Right cardiac atrium (tissue), 5 donors: ENCODE data around the gene FAM72B. TPM values are rescaled to one million over a fixed set of nuclear protein-coding genes. Genes with fewer than 3 reads are reported as not detected.
"Not testable (repeated sequence)": the region's sequence is repeated elsewhere in the genome, so short reads cannot be mapped to it uniquely, and the experiment has no call there.

Source experiments
- ATAC-seq, 2 donors: fragments of 200-7000 bp; cut with Tn5 transposase; one replicate each; pipeline versions ENCODE4 v1.8.0 to v1.9.1; 2020; ENCODE audit warnings: moderate library complexity in 2 of 2, mild to moderate bottlenecking in 1 of 2
- DNase-seq, 3 donors: peaks; one replicate each; pipeline ENCODE4 v3.0.0-alpha.2; 2020
- H3K27ac ChIP-seq: one replicate; pipeline ENCODE4 v1.5.1; 2013; ENCODE audit warnings: mild to moderate bottlenecking, low read length, control low read depth, moderate library complexity
- H3K27me3 ChIP-seq: one replicate; pipeline ENCODE4 v1.6.1; 2013; ENCODE audit not compliant: control insufficient read depth, insufficient read depth
- H3K4me1 ChIP-seq: one replicate; pipeline ENCODE4 v1.6.1; 2013; ENCODE audit warnings: low read length; ENCODE audit not compliant: control insufficient read depth, insufficient read depth
- H3K4me3 ChIP-seq: one replicate; pipeline ENCODE4 v1.5.1; 2013; ENCODE audit warnings: low read length, control low read depth
- H3K9me3 ChIP-seq: one replicate; pipeline ENCODE4 v1.6.1; 2013; ENCODE audit warnings: low read length; ENCODE audit not compliant: control insufficient read depth
- WGBS: extraction: QIAGEN DNeasy Blood & Tissue Kit; methylation state at CpG from one replicate; pipeline ENCODE4 v1.1.7; 2013; 5-methylcytosine and 5-hydroxymethylcytosine counted together
- intact Hi-C, 4 donors: fragments of 100-400 bp; cut with DNase I; formaldehyde crosslinking; loops; one replicate each; pipeline versions ENCODE4 v1.11.0 to v1.14.0; 2022 to 2023
- polyA plus RNA-seq: library from polyadenylated mRNA; stranded (reverse); fragments of 200-250 nt; gene quantifications from one replicate; pipeline ENCODE4 v1.2.3, GENCODE V29; 2013
- total RNA-seq, 4 donors: library from RNA; stranded (reverse); fragmentation: NEBNext Ultra II Directional; extraction: Animal tissue kit (Norgen Biotek cat#: 25700); gene quantifications; one replicate each; pipeline ENCODE4 v1.2.1, GENCODE V29; 2021
- donor health status: healthy with polysubstance abuse.
- donor health status: DM: no; HTN: yes; CAD: no.
- donor health status: DM: no; HTN: no; CAD: no.
- donor health status: DM: no; HTN: yes; CAD: no; lungs with severe emphysema.
- donor health status: DM: yes; HTN: yes; CAD: no.

The FAM72B gene
- total and polyA plus RNA-seq, 5 donors = 0.16 to 1.4 (median 1.0) TPM

GRCh38 chr1:121199763-121200162, 15.6 kb upstream of the FAM72B start:
- H3K9me3 ChIP-seq, H3K27me3 ChIP-seq, DNase-seq, H3K4me1 ChIP-seq, ATAC-seq, intact Hi-C loops, H3K4me3 ChIP-seq, H3K27ac ChIP-seq: not testable (repeated sequence)
- 93% methylated on average over 1 of the region's 3 CpGs for WGBS

- H3K4me1 ChIP-seq, ATAC-seq, intact Hi-C loops, H3K9me3 ChIP-seq, H3K27me3 ChIP-seq, H3K27ac ChIP-seq, DNase-seq, H3K4me3 ChIP-seq: not testable (repeated sequence)
- 94% methylated on average over 3 of the region's 7 CpGs for WGBS
Observed at GRCh38 chr1:121197095-121197882, 13.1 kb upstream of the FAM72B start.

- H3K27ac ChIP-seq, DNase-seq, ATAC-seq, H3K4me3 ChIP-seq, H3K27me3 ChIP-seq, intact Hi-C loops, H3K4me1 ChIP-seq, H3K9me3 ChIP-seq: not testable (repeated sequence)
- 83% methylated on average over 2 of the region's 2 CpGs for WGBS
Observed at GRCh38 chr1:121192512-121192911, 8.4 kb upstream of the FAM72B start.

- WGBS = 57% methylated on average over 5 of the region's 5 CpGs
- H3K27me3 ChIP-seq, H3K27ac ChIP-seq, H3K4me1 ChIP-seq, intact Hi-C loops, H3K4me3 ChIP-seq, H3K9me3 ChIP-seq, ATAC-seq: not testable (repeated sequence)
- peak in 1 of 3 donors; percentile 10 for DNase-seq
Observed at GRCh38 chr1:121187914-121188313, 3.8 kb upstream of the FAM72B start.

GRCh38 chr1:121186191-121186590, 2.1 kb upstream of the FAM72B start:
- H3K27ac ChIP-seq, ATAC-seq, intact Hi-C loops, H3K4me3 ChIP-seq, H3K9me3 ChIP-seq, H3K27me3 ChIP-seq, H3K4me1 ChIP-seq: not testable (repeated sequence)
- DNase-seq = peak in 2 of 3 donors; percentile 30 to 69
- WGBS = 0% methylated on average over 4 of the region's 20 CpGs

GRCh38 chr1:121185140-121185708, 1.1 kb upstream of the FAM72B start:
- no CpG with 5 or more reads among the region's 48 CpGs for WGBS
- ATAC-seq (peak; percentile 56 to 65), DNase-seq (peak in 2 of 3 donors; percentile 59 to 70)
- H3K4me1 ChIP-seq, intact Hi-C loops, H3K9me3 ChIP-seq, H3K4me3 ChIP-seq, H3K27ac ChIP-seq, H3K27me3 ChIP-seq: not testable (repeated sequence)

- peak; percentile 9 to 58 (median 27) for DNase-seq
- WGBS = under 1% methylated on average over 17 of the region's 31 CpGs
Observed at GRCh38 chr1:121183867-121184266, 273 bp downstream of the FAM72B start.

GRCh38 chr1:121178197-121178596, 5.9 kb downstream of the FAM72B start:
- H3K27ac ChIP-seq, H3K9me3 ChIP-seq, intact Hi-C loops, H3K4me3 ChIP-seq, H3K4me1 ChIP-seq, H3K27me3 ChIP-seq, ATAC-seq, DNase-seq: not testable (repeated sequence)

More at GRCh38 chr1:121183867-121184266, 273 bp downstream of the FAM72B start:
- H3K27me3 ChIP-seq, H3K9me3 ChIP-seq, H3K27ac ChIP-seq, intact Hi-C loops, H3K4me1 ChIP-seq, ATAC-seq: not testable (repeated sequence)
- H3K4me3 ChIP-seq = peak overlapping the region; percentile 20

GRCh38 chr1:121176649-121177048, 7.5 kb downstream of the FAM72B start:
- H3K27me3 ChIP-seq, ATAC-seq, DNase-seq, H3K27ac ChIP-seq, intact Hi-C loops, H3K4me3 ChIP-seq, H3K4me1 ChIP-seq, H3K9me3 ChIP-seq: not testable (repeated sequence)
- whole genome bisulfite sequencing = 90% methylated on average over 2 of the region's 2 CpGs

GRCh38 chr1:121168152-121168668, 15.9 kb downstream of the FAM72B start:
- H3K27ac ChIP-seq, ATAC-seq, DNase-seq, H3K4me3 ChIP-seq, H3K9me3 ChIP-seq, H3K4me1 ChIP-seq, intact Hi-C loops, H3K27me3 ChIP-seq: not testable (repeated sequence)
- WGBS = 98% methylated on average over 2 of the region's 3 CpGs

- WGBS = 94% methylated on average over 2 of the region's 2 CpGs
- H3K4me1 ChIP-seq, ATAC-seq, intact Hi-C loops, H3K27ac ChIP-seq, H3K9me3 ChIP-seq, DNase-seq, H3K4me3 ChIP-seq, H3K27me3 ChIP-seq: not testable (repeated sequence)
Observed at GRCh38 chr1:121167225-121167738, 16.9 kb downstream of the FAM72B start.
